C4-2B (cell line): ENCODE measurements around the gene LMF1.
"Not testable (repeated sequence)": the region's sequence is repeated elsewhere in the genome, so short reads cannot be mapped to it uniquely, and the experiment has no call there.

ENCODE experiments used
- CTCF ChIP-seq: fragments of 450-650 bp; conservative IDR thresholded peaks from 2 replicates; pipeline ENCODE4 v1.5.1; 2017; ENCODE audit warnings: mild to moderate bottlenecking
- ZFX ChIP-seq: fragments of 450-650 bp; IDR thresholded peaks from 2 replicates; pipeline ENCODE4 v1.6.1; 2017

DNA sequence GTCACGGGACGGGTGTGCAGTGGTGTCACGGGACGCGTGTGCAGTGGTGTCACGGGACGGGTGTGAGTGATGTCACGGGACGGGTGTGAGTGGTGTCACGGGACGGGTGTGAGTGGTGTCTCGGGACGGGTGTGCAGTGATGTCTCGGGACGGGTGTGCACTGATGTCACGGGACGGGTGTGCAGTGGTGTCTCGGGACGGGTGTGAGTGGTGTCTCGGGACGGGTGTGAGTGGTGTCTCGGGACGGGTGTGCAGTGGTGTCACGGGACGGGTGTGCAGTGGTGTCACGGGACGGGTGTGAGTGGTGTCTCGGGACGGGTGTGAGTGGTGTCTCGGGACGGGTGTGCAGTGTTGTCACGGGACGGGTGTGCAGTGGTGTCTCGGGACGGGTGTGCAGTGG is 111.8 kb downstream of the LMF1 start:
- not testable (repeated sequence) for TF ChIP-seq CTCF, ZFX
